Peyer's patch (tissue), 4 donors: ENCODE data around the gene SPPL3. TPM values are rescaled to one million over a fixed set of nuclear protein-coding genes. Genes with fewer than 3 reads are reported as not detected.

ENCODE experiments used
- DNase-seq, 3 donors: peaks; one replicate each; pipeline ENCODE4 v3.0.0-alpha.2; 2017 to 2019
- H3K27ac ChIP-seq, 4 donors: fragments of 200-600 bp; sonication (generic); one replicate each; pipeline ENCODE4 v1.5.1; 2016 to 2019
- H3K27me3 ChIP-seq, 2 donors: fragments of 200-600 bp; sonication (generic); one replicate each; pipeline ENCODE4 v1.5.1; 2019
- H3K36me3 ChIP-seq, 3 donors: fragments of 200-600 bp; sonication (generic); one replicate each; pipeline ENCODE4 v1.5.1; 2016 to 2019
- H3K4me1 ChIP-seq, 4 donors: fragments of 200-600 bp; sonication (generic); one replicate each; pipeline ENCODE4 v1.5.1; 2016 to 2019
- H3K4me3 ChIP-seq, 4 donors: fragments of 200-600 bp; sonication (generic); 1 replicate in 3 of 4; 2 replicates in 1 of 4; pipeline ENCODE4 v1.5.1; 2016 to 2019; ENCODE audit warnings: mild to moderate bottlenecking in 1 of 4
- H3K9me3 ChIP-seq, 4 donors: fragments of 200-600 bp; sonication (generic); one replicate each; pipeline ENCODE4 v1.5.1; 2016 to 2019; ENCODE audit warnings: mild to moderate bottlenecking in 1 of 4
- POLR2A ChIP-seq, 2 donors: fragments of 450-650 bp; IDR thresholded peaks; one replicate each; pipeline ENCODE4 v1.5.1; 2017; ENCODE audit warnings: antibody characterized with exemption in 2 of 2, mild to moderate bottlenecking in 2 of 2, moderate library complexity in 2 of 2
- total RNA-seq, 4 donors: library from RNA; depleted of rRNA; stranded (reverse); fragments of >200 nt; gene quantifications; one replicate each; pipeline ENCODE4 v1.1.0, GENCODE V29; 2016
- TF ChIP-seq, protein P1 (sequence below), 6 experiments: fragments of 450-650 bp in 4 of 6; fragments of 200-600 bp in 2 of 6; sonication (generic) in 1 of 6; IDR thresholded peaks; one replicate each; pipeline ENCODE4 v1.5.1; 2017 to 2019; ENCODE audit warnings: antibody characterized with exemption in 6 of 6, mild to moderate bottlenecking in 3 of 6, moderate library complexity in 1 of 6

The SPPL3 gene
- total RNA-seq, 4 donors from 2014 or later = 26.4 to 50.2 (median 34.9) TPM

GRCh38 chr12:120748242-120748641 lies 155.9 kb downstream of the SPPL3 start:
- no peak for TF ChIP-seq POLR2A (IDR thresholded peaks at IDR 0.05)
- TF ChIP-seq, protein P1, sequence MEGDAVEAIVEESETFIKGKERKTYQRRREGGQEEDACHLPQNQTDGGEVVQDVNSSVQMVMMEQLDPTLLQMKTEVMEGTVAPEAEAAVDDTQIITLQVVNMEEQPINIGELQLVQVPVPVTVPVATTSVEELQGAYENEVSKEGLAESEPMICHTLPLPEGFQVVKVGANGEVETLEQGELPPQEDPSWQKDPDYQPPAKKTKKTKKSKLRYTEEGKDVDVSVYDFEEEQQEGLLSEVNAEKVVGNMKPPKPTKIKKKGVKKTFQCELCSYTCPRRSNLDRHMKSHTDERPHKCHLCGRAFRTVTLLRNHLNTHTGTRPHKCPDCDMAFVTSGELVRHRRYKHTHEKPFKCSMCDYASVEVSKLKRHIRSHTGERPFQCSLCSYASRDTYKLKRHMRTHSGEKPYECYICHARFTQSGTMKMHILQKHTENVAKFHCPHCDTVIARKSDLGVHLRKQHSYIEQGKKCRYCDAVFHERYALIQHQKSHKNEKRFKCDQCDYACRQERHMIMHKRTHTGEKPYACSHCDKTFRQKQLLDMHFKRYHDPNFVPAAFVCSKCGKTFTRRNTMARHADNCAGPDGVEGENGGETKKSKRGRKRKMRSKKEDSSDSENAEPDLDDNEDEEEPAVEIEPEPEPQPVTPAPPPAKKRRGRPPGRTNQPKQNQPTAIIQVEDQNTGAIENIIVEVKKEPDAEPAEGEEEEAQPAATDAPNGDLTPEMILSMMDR (IDR thresholded peaks at IDR 0.05) = no peak
- Histone ChIP-seq H3K27me3 (no peaks in the 10 kb centered on the region), H3K9me3 (no peaks in the 10 kb centered on the region), H3K27ac (no peak overlapping the region), H3K4me3 (no peak overlapping the region), H3K36me3 (no peaks in the 10 kb centered on the region), H3K4me1 (no peaks in the 10 kb centered on the region)
- DNase-seq = no peak

DNA sequence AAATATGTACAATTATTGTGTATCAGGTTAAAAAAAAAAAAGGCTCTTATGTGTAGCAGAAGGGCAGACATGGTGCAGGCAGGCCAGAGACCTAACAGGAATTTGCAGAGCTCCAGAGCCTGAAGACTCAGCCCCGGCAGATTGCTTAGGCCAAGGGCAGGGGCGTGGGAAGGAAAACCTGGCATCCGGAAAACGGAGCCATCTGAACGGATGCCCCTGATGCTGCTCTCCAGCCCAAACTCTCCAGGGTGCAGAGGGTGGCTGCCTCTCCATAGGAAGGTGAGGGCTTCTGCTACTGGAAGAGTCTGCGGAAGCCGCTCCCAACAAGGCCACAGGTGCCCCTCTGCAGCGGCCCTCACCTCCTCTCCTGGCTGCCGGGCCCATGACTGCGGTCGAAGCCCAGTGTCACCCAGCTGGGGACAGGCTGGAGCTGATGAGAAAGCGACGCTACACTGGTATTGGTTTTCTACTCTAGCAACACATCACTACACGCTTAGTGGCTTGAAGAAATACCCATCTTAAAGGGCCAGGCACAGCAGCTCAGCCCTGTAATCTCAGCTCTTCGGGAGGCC lies 159.2 kb downstream of the SPPL3 start:
- DNase-seq = no peak
- H3K9me3 ChIP-seq = no peaks in the 10 kb centered on the region
- H3K36me3 ChIP-seq = peaks cover 0 to 2% (median 0%) of the 10 kb centered on the region in 3 donors
- no peaks in the 10 kb centered on the region for H3K4me1 ChIP-seq
- no peak for TF ChIP-seq POLR2A (IDR thresholded peaks at IDR 0.05)
- TF ChIP-seq, protein P1 (IDR thresholded peaks at IDR 0.05) = no peak
- H3K27me3 ChIP-seq = no peaks in the 10 kb centered on the region
- H3K4me3 ChIP-seq = no peak overlapping the region
- H3K27ac ChIP-seq = no peak overlapping the region

DNA sequence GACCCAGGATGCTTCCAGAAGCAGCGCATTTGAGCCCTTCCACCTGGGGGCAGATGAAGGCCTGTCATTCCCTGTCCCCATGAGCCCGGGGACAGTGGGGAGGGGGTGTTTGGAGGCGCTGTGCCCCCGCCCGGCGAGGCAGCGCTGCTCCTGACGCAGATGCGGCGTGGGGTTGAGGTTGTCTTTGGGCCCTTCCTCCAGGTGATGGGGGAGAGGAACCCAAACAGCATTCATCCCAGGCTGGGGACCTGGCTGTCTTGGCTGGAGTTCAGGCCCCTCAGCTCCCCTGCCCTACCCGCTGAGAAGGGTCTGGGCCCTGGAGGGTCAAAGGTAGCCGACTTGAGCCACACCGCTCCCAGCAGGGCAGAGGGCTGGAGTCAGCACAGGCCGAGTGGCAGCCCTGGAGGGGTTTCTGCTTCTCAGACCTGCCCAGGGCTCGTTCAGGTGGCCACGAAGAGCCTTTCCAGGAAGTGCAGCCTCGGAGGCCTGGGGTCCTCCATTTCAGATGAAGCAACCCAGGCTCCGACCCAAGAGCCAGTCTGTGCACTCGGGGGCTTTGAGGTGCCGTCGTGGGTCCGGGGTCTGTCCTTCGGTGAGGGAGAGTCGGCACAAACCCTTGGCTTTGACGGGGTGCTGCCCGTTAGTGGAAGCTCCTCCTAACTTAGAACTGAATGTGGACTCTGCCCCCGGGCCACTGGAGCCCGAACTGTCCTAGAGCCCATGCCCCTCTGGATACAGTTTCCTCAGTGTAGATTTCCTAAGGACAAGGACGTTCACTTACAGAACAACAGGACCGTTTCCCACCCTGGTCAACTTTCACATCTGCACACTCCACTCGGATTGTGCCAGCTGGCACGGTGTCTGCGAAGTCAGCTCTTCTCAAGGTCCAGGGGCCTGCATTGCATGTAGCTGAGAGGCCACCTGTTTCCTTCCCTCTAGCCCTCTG lies 162.4 kb downstream of the SPPL3 start:
- Histone ChIP-seq H3K9me3 (no peaks in the 10 kb centered on the region), H3K4me3 (no peak overlapping the region), H3K4me1 (no peaks in the 10 kb centered on the region), H3K27me3 (no peaks in the 10 kb centered on the region), H3K36me3 (peaks cover 0 to 23% (median 0%) of the 10 kb centered on the region in 3 donors), H3K27ac (no peak overlapping the region)
- TF ChIP-seq POLR2A (IDR thresholded peaks at IDR 0.05) = no peak
- TF ChIP-seq, protein P1 (IDR thresholded peaks at IDR 0.05) = no peak
- DNase-seq = no peak

GRCh38 chr12:120740871-120741270 lies 163.3 kb downstream of the SPPL3 start:
- no peaks in the 10 kb centered on the region for H3K4me1 ChIP-seq
- H3K27me3 ChIP-seq = no peaks in the 10 kb centered on the region
- no peak overlapping the region for H3K27ac ChIP-seq
- no peaks in the 10 kb centered on the region for H3K9me3 ChIP-seq
- no peak for DNase-seq
- H3K4me3 ChIP-seq = no peak overlapping the region
- TF ChIP-seq POLR2A (IDR thresholded peaks at IDR 0.05) = no peak
- TF ChIP-seq, protein P1 (IDR thresholded peaks at IDR 0.05) = no peak
- H3K36me3 ChIP-seq = peaks cover 0 to 28% (median 0%) of the 10 kb centered on the region in 3 donors

- H3K4me3 ChIP-seq = no peak overlapping the region
- TF ChIP-seq, protein P1 (IDR thresholded peaks at IDR 0.05) = no peak
- no peak for TF ChIP-seq POLR2A (IDR thresholded peaks at IDR 0.05)
- DNase-seq = no peak
- no peak overlapping the region for H3K27ac ChIP-seq
- no peaks in the 10 kb centered on the region for H3K27me3 ChIP-seq
- no peaks in the 10 kb centered on the region for H3K9me3 ChIP-seq
- H3K36me3 ChIP-seq = peaks cover 0 to 28% (median 0%) of the 10 kb centered on the region in 3 donors
- H3K4me1 ChIP-seq = no peaks in the 10 kb centered on the region
Observed at GRCh38 chr12:120739821-120740613, 164.1 kb downstream of the SPPL3 start.
